GM19099 (cell line): ENCODE results near the gene CENPS.

Experiments
- POLR2A ChIP-seq: IDR thresholded peaks from 3 replicates; pipeline ENCODE4 v1.6.1; 2011; ENCODE audit warnings: low read depth; ENCODE audit not compliant: insufficient read length; ENCODE audit errors: extremely low read depth

The CENPS gene

DNA sequence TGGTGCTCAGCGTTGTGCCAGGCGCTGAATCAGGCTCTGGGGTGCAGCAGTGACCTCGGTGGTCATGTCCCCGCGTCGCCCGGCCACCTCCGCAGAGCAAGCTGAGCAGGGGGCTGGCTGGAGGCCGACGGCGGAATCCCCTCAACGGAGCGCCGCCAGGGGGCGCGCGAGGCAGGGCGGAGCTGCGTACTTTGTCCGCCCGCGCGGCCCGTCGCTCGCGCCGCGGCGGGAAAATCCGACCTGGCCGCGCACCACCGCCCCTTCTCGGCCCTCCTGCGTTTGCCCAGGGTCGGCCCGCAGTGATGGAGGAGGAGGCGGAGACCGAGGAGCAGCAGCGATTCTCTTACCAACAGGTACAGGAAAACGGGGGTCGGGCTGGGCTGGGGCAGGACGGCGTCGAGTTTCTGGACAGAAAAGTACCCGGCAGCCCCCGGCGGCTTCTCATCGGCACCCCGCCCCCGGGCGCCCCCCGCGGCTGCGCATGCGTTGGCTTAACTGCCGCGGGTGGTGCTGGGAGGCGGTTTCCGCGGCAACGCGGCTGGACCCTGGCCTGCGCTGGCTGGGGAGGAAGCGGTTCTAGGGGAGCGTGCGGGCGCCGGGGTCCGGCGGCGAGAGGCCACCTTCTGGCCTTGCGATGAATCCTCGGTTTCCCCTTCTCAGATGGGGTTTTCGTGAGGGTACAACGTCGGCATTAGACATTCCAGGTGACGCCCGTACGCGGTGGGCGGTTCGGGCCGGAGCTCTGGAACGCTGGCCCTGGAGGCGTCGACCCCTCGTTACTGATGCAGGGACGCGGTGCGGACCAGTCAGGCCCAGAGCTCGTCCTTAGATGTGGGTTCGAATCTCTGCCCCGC, at the start of gene CENPS:
Gene CENPS (plus strand): TSS at position 218 of the 854 bp plus-strand sequence. CDS start 85 bp downstream, at position 303.
- TF ChIP-seq POLR2A: peak; percentile 60

DNA sequence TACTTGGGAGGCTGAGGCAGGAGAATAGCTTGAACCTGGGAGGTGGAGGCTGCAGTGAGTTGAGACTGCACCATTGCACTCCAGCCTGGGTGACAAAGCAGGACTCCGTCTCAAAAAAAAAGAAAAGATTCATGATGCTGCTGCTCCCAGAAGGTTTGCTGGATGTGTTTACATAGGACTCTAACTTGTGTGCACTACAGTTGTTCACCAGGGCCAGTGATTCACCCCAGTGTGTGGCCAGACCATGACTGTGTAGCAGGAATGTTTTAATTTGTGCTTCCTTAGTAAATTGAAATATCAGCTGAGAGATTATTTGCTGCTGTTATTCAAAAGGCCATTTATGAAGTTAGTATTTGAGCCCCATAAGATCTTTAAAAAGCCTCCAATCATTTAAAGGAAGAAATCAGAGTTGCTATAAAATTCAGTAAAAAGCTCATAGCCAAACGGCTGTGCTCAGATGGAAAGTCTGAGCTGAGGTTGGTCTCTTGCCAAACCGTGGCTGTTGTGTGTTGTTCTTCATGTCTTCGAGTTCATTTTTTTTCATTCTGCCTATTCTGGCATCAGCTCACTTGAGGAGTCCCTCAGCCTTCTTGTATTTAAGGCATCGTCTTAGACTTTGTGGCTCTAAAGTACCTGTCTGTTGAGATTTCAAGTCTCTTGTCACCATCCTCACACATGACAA, 49.5 kb upstream of the CENPS start:
- no peak for TF ChIP-seq POLR2A

GRCh38 chr1:10383630-10384029, 46.6 kb upstream of the CENPS start:
- no peak for TF ChIP-seq POLR2A

DNA sequence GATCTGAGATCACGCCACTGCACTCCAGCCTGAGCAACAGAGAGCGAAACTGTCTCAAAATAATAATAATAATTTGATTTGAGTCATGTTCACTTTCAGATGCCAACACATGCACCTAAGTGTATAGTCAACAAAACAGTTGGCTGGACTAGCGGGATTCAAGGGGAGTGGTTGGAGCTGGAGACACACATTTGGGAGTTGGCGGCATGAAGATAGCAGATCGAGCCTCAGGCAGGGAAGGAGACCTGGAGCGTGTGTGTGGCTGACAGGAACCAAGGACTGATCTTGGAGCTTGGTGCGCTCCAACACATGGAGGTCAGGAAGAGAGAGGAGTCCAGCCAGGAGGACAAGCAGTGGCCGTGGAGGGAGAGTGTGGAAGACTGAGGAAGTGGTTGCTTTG, 46.0 kb upstream of the CENPS start:
- TF ChIP-seq POLR2A: no peak

GRCh38 chr1:10386761-10387676, 43.2 kb upstream of the CENPS start:
- no peak for TF ChIP-seq POLR2A

GRCh38 chr1:10387677-10388386, 42.4 kb upstream of the CENPS start:
- no peak for TF ChIP-seq POLR2A

DNA sequence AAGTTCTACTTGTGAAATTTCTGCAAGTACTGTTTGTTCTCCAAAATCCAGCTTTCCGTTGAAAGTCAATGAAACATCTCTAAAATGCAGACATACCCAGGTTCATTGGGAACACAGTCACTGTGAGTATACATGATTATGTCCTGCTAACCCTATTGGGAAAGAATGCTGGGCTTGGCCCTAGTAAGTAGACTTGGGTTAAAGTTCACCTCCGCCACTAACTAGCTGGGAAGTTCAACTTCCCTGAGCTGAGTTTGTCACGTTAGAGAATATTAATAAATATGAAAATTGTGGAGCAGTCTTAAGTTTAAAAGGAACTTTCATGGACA, 41.9 kb upstream of the CENPS start:
- TF ChIP-seq POLR2A: no peak

DNA sequence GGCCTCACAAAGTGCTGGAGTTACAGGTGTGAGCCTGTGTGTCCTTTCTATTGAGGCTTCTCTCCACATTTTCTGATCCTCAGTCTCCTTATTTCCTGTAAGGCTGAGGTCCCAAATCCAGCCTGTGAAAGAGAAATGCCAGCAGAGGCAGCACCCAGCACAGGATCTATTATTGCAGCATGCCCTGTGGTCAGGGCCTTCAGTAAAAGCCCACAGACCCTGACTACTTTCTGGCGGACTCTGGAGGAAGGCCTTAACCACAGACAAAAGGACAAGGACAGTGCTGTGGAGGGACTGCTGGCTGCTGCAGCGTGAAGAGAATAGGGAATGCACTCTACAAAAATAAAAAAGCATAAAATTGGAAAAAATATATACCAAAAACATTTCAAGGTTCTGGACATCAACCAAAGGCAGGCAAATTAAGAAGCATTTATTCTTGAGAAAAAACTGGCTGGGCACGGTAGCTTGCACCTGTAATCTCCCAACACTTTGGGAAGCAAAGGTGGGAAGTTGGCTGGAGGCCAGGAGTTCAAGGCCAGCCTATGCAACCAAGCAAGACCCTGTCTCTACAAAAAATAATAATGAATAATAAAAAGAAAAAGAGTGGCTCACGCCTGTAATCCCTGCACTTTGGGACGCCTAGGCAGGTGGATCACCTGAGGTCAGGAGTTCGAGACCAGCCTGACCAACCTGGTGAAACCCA, 40.8 kb upstream of the CENPS start:
- no peak for TF ChIP-seq POLR2A

DNA sequence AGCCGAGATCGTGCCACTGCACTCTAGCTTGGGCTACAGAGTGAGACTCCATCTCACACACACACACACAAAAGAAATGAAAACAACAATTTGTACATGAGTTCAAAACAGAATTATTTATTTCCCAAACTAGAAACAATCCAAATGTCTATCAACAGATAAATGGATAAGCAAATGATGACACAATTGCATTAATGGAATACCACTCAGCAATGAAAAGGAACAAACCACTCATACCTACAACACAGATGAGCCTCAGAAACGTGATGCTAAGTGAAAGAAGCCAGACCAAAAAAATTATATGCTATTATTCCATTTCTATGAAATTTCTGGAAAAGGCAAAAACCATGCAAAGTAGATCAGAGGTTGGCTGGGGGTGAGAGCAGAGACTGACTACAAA, 33.4 kb upstream of the CENPS start:
- no peak for TF ChIP-seq POLR2A

- TF ChIP-seq POLR2A: no peak
Observed at GRCh38 chr1:10398278-10398733, 31.9 kb upstream of the CENPS start.

- TF ChIP-seq POLR2A: peak; percentile 84
Observed at GRCh38 chr1:10398734-10399443, 31.3 kb upstream of the CENPS start, which contains the start of gene PGD. Gene PGD, plus strand, starts transcription at chr1:10399064. Its CDS starts 54 bp downstream, at chr1:10399118.

DNA sequence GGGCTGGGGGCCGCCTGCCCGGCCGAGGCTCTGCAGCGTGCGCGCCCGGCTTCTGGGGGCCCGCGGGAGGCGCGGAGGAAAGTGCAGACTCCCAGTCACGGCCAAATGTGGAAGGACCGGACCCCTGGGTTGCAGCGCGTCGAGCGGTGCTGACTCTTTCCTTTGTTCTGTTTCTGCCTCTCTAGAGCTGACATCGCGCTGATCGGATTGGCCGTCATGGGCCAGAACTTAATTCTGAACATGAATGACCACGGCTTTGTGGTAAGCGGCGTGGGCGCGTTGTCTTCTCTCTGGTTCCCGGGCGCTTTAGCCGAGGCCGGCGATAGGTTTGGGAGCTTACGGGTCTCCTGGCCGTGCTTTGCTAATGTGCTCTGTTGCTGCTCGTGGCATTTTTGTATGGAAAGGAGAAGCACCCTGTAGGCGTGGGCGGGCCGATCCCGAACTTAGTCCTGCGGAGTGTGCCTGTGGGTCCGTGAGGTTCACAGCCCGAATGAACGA, 30.7 kb upstream of the CENPS start:
- TF ChIP-seq POLR2A: no peak

DNA sequence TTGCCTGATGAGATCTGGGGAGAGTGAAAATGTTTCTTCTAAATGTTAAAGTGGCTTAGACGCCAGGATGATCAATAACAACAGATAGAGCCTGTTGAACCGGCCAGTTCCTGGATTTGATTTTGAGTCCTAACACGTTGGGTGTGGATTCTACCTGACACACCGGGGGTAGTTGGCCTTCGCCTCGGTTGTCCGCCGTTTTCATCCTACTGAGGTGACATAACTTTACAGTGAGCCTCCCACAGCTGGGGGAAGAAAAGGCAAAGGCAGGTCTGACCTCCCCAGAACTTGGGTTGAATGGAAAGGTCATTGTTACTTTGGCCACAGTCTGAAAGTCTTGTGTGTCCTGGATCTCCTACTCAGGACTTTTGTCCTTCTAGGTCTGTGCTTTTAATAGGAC, 30.2 kb upstream of the CENPS start:
- no peak for TF ChIP-seq POLR2A

GRCh38 chr1:10401281-10401680, 29.0 kb upstream of the CENPS start:
- no peak for TF ChIP-seq POLR2A
